ENCODE results near the gene REG3G. TPM values are rescaled to one million over a fixed set of nuclear protein-coding genes. Genes with fewer than 3 reads are reported as not detected.

Gene REG3G
- total RNA-seq = not detected in 2 replicates

GRCh38 chr2:79025421-79025820 is at the start of gene REG3G:
Gene REG3G (plus strand): TSS chr2:79025702. CDS start chr2:79026094, 392 bp downstream.

Other genes with a start within 250 kb of the REG3G start
- not detected in 2 replicates for gene REG1B, start 62.3 kb downstream of the REG3G start, total RNA-seq
- not detected in 2 replicates for gene REG1A, start 94.8 kb downstream of the REG3G start, total RNA-seq
- not detected in 2 replicates for gene REG3A, start 134.1 kb downstream of the REG3G start, total RNA-seq

Measured in smooth muscle cell of bladder (primary cell).